HUDEP-2 (cell line): ENCODE results near the gene OTULIN.

ENCODE experiments used
- DNase-seq, 76 experiments: peaks; one replicate each; lab custom pipeline; 2025; ENCODE audit not compliant: unreplicated experiment in 76 of 76; lab: John Stamatoyannopoulos, UW

Gene OTULIN

DNA sequence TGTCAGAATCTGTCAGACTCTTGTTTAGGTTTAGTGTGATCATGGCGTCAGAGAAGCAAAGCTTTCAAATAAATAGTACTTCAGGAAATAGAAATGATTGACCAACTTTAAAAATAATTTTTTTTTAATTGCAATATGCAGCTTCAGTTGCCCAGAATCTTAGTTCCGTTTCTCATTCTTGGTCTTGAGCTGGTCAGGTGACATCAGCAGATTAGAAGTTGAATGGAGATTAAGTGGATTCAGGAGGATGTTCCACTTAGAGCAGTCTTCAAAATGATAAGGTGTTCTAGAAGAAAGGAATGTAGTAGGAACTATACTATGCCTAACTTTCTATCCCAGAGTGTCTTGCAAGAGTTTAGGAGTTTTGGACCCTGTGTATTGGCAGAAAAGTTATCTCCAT lies 30.6 kb downstream of the OTULIN start:
- DNase-seq = no peak

DNA sequence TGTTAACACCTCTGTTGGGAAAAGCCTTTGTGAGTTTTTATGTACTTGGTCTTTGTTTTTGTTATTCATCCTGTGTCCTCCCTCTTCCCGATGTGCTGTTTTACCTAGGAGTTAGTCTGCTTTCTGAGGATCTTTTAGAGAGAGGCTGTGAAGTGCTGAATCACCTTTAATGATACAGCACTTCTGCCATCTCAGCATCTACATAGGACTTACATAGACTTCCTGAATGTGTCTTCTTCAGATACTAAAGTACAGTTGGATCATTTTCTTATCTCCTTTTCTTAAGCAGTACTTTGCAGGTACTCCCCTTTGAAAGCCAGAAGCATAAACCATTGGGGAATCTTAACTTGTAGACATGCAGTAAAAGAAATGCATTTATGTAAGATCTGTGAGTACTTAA lies 31.5 kb downstream of the OTULIN start:
- peak in 8 of 76 experiments; percentile 3 to 34 (median 8) for DNase-seq

DNA sequence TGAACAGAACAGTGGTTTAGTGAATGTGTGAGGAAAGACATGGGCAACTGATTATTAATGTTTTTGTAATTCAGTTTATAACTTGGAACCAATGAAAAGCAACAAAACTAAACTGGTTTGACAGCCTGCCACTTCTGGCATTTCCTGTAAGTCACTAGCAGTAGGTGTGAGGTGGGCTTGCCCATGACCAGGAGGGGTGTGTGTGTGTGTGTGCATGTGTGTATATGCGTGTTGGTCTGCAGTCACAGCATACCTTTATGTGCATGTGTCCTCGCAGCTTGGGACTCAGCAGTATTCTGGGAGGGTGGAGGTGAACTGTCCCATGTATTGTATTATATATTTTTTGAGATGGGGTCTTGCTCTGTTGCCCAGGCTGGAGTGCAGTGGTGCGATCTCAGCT lies 32.3 kb downstream of the OTULIN start:
- no peak for DNase-seq

DNA sequence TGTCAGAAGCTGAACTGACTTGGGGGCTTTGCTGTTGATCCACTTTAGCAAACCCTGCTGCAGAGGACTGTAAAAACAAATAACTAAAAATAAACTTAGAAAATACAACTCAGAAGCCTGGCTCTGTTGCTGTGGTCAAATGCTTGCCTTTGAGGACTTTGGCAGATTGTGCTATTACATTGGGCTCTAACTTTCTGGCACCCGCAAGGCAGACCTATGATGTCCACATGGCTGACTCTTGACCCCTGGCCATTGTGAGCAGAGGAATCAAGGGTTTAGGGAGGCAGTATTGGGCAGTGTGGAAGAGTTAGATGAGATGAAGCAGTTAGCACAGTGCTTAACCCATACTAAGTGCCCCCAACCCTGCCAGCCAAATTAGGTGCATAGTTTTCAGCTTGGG lies 34.0 kb downstream of the OTULIN start:
- no peak for DNase-seq

DNA sequence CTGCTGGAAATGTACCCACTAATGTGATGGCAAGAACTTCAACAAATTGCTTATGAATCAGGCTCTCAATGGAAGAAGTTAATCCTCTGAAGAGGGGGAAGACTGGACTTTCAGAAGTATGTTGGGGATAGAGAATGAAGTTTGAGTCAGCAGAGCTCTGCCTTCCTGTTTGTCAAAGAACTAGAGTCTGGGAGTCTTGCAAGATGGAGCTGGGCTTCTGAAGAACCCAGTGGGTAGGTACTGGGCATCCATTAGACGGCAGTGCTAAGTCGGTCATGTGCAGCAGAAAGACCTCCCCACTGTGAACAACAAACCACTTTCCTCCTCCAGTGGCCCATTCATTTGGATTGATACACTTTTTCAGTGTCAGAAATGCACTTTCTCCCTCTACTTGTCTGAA lies 34.6 kb downstream of the OTULIN start:
- DNase-seq = no peak

DNA sequence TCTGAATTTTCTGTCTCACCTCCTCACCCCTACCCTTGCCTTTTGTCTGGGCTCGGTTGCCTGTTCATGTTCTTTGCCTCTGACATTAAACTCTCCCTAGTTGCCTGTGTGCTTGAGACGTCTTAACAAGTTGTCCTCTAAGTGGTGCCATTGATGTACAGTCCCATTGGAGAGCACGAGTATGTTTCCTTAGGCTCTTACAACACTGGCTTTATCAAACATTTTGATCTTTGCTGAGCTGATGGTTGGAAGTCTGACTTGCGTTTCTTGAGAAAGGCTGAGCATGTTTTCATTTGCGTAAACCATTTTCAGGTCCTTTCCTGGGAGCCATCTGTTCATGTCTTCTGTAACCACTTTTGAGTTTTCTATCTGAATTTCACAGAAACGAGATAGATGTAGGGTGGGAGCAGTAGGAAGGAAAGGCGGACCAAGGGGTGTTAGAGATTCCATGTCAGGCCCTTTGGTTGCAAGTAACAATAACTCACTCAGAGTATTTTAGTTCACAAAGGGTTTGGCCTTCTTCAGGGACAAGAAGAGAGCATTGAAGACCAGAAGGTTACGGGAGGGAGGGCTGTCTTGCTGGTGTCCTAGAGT lies 35.4 kb downstream of the OTULIN start:
- no peak for DNase-seq

DNA sequence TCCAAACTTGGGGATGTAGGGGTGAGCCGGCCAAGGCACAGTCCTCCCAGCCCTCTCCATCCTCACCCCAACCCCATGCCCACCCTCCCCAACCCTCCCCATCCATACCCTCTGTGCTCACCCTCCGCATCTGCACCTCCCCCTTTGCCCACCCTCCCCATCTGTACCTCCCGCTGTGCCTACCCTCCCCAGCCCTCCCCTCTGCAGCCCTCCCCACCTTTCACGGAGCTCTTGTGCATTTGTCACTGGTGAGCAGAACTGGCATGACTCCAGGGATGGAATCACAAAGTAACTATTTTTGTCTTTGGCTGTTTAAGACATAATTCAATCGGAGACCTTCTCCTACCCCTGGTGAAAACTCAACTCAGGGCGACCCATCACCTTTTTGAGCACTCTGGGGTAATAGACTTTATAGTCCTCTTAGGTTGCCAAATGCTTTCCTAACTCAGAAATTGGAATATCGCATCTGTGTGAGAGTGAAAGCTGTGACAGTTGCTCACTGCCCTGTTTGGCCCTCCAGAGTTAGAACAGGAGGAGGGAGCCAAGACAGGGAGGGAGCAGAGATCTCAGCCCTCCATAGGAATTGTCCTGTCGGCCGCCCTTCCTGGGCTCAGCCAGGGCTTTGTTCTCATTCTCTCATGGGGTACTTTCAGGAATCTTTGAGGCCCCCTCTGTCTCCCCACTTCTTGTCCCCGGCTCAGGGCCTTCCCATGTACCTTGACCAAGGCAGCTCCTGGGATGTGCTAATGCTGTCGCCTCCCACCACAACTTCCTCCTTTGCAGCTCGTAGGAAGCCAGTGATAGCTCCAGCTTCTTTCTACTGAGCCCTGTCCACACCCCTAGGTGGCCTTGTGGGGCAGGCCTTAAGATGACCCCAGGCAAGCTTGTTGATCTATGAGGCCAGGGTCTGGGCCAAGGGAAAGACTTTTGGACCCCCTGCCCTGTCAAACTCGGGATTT lies 36.2 kb downstream of the OTULIN start:
- no peak for DNase-seq

- DNase-seq = no peak
Measured at GRCh38 chr5:14701556-14701955, 37.0 kb downstream of the OTULIN start.

DNA sequence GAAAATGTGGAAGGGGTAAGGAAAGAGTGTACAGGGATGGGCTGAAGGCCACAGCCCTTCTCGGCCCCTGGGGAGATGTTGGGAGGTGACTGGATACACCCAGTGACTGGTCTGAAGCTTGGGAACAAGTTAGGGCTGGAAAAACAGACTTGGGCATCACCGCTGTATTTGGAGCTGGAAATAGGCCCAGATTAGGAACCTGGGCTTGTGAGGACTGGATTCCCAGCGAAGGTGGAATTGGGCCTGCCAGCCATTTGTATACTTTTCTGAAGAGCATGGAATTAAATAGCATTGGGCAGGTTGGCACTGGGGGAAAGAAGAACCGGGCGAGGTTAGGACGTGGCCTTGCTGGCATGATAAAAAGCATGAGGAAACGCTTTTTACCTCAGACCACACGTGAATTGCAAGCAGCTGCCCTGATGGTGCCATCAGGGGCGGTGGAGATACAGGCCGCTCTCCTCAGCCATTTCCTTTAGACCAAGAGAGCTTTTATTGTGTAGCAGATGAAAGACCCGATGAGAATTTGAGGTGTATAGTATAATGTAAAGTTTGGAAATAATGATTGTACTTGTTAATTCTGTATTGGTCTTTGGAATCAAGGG lies 37.8 kb downstream of the OTULIN start:
- no peak for DNase-seq

- no peak for DNase-seq
Measured at GRCh38 chr5:14705556-14705955, 41.0 kb downstream of the OTULIN start.

GRCh38 chr5:14706615-14707021 lies 42.1 kb downstream of the OTULIN start:
- DNase-seq = peak in 3 of 76 experiments; percentile 6 to 13 (median 7)

DNA sequence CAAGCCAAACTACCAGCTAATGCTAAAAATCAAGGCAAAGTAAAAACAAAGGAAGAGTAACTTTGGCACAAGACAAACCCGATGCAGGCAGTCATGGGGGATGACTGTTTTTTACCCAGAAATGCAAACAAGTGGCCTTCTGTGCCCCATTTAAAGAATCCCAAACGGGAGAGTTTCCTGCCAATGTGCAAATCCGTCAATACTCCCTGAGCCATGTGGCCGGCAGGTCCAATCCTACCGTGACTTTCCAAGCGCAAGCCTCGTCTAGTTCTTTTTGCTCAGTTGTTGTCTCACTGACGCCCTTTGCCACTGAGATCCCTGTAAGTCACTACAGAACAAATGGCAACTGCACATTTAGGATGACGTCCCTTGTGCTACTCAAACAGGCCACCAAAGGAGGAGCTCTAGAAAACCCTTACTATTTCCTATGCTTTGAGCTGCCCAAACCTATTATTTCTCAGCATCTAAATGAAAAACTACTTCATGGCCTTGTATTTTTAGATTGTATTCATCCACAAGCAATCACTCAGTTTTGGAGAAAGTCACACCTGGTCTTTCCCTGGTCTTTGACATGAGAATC lies 43.4 kb downstream of the OTULIN start:
- DNase-seq = no peak

GRCh38 chr5:14708551-14708950 lies 44.0 kb downstream of the OTULIN start:
- no peak for DNase-seq

DNA sequence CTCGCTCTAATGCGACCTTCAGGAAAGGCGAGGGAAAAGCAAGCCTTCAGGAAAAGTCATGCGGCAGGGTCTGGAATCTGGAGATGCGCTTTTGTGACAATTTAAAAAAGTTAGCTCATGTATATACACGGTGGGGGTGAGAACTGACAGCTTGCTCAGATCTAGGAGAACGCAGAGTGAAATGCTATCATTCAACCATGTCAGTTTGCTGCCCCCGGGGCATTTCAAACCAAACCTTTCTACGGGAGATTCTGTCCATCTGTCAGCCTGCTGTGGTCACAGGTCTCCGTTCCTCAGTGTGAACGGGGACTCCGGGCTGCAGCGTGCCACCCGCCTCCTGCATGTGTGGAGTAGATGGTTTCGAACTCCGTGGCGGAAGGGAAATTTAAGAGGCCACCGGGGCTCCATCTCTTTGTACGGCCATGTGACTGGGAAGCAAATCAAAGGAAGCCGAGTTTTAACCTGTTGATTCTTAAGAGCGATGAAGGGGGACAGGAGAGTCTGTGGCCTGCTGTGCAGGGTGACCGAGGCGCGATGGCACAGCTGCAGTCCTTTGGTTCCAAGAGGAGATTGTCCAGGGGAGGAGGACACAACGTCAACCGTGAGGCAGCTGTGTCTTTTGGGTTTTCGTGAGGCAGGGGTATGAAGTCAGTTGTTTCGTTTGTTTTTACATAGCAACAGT lies 45.9 kb downstream of the OTULIN start:
- no peak for DNase-seq

GRCh38 chr5:14712131-14712530 lies 47.6 kb downstream of the OTULIN start:
- no peak for DNase-seq

- no peak for DNase-seq
Measured at GRCh38 chr5:14712666-14713065, 48.1 kb downstream of the OTULIN start.

DNA sequence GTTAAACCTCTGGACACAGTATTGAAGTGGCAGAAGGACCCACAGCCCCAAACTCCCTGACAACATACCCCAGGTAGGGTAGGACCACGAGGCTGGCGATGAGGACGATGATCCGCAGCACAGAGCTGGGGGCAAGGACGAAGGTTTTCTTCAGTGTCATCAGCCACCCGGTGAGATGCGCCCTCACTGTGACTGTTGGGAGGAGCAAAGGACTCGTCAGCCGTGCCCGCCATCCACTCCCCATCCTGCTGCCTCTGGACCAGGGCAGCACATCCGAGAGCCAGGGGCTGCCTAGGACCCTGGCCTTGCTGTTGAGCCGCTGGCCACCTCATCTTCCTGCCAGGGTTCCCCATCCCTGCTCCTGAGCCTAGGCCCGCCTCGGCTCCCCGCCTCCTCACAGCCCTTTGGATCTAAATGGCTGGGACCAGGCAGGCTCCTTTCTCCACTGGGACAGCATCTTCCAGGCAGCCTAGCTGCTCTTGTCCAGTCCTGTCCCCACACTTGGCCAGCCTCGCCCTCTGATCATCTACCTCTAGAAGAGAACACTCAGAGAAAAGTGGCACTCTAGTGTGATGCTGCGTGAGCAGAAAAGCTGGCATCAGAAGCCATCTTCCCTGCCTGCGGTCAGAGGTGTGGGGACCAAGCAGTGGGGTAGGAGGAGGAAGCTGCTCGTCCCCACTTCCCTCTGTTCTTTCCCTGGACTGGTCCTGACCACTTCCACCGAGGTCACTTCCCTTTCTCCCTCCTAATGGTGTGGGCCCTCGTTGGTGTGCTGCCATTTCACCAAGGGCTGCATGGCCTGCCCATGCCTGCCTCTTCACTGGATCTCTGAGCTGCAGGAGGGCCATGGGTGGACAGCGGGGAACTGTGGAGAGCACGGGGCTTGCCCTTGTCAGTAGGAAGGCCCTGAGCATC lies 49.2 kb downstream of the OTULIN start:
- DNase-seq = no peak

DNA sequence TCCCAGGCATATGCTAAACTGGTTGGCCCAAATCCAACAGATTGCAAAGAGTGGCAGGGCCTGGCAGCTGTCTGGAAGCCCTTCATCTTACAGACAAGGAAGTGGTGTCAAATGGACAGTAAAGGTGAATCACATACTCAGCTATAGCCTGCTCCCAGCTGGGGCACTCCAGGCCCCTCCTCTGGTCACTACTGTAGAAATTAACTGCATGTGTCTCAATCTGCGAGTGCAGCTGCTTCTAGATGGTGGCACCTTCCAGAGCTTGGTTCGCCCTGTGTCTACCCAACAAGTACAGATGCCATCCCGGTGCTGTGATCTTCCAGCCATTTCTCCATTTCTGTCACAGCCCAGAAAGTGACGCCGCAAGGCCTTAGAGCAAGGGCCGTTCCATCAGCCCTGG lies 50.2 kb downstream of the OTULIN start:
- DNase-seq = peak in 1 of 76 experiments; percentile 5

- DNase-seq = no peak
Measured at GRCh38 chr5:14715481-14715880, 51.0 kb downstream of the OTULIN start.
